Breast epithelium (tissue), 3 donors: ENCODE results near the gene ONECUT2.

Experiments
- CTCF ChIP-seq, 3 donors: fragments of 450-650 bp; IDR thresholded peaks; one replicate each; pipeline ENCODE4 v1.5.1; 2016 to 2017; ENCODE audit warnings: antibody characterized with exemption in 3 of 3, mild to moderate bottlenecking in 3 of 3, moderate library complexity in 3 of 3
- POLR2A ChIP-seq: fragments of 450-650 bp; IDR thresholded peaks from one replicate; pipeline ENCODE4 v1.6.1; 2016; ENCODE audit warnings: antibody characterized with exemption, mild to moderate bottlenecking, moderate library complexity
- POLR2AphosphoS5 ChIP-seq, 3 donors: sonication (generic); formaldehyde crosslinking; IDR thresholded peaks; one replicate each; pipeline ENCODE4 v1.6.1; 2017; ENCODE audit warnings: antibody characterized with exemption in 3 of 3

- no peak for TF ChIP-seq CTCF (IDR thresholded peaks at IDR 0.05)
- TF ChIP-seq POLR2AphosphoS5 (IDR thresholded peaks at IDR 0.05) = no peak
- no peak for TF ChIP-seq POLR2A
Observed at GRCh38 chr18:57469884-57470283, 34.7 kb downstream of the ONECUT2 start.
